Measurements from ENCODE around the gene EDDM3A.
"Not testable (repeated sequence)": the region's sequence is repeated elsewhere in the genome, so short reads cannot be mapped to it uniquely, and the experiment has no call there.

EDDM3A gene, protein sequence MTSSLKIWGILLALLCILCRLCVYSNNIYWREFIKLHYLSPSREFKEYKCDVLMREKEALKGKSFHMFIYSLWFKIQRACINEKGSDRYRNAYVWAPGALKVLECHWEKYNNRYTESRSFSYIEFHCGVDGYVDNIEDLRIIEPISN

DNA sequence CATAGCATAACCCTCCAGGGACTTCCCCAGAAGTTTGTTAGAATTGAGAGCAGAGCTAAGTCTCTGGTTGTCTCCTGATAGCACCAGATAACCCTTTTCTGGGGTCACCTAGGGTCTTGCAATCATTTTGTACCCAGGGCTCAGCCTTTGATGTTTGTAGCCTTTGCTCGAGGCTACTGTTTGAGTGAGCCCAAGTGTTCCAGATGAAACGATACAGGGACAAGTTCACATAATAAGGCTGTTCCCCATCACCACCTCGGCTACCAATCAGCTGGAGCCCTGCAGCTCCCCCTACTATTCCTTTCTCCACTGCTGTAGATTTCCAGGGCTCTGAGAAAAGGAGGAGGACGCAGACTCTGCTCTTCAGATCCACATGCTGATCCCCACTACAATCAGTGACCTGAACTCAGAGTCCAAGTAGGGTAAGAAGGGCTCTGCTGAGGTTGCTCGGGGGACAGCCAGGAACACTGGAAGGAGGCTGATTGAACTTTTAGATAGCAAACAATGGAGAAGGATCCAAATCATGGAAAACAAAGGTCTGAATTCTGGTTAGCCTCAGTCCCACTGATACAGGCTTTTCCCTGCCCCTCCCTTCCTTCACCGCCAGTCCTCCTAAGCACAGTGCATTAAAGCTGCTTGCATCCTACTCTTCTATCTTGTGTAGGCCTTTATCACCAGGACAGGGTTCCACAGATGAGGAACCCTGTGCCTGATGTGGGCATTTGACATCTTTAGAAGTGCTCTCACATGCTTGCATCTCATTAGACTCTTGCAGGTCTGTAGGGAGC, at the start of gene EDDM3A:
EDDM3A (plus strand) TSS at position 317 of the 788 bp plus-strand sequence. CDS start 1,694 bp downstream, outside the sequence.
- DNase-seq, result no peak

GRCh38 chr14:20696764-20697163, 48.9 kb upstream of the EDDM3A start:
- no peak for DNase-seq

DNA sequence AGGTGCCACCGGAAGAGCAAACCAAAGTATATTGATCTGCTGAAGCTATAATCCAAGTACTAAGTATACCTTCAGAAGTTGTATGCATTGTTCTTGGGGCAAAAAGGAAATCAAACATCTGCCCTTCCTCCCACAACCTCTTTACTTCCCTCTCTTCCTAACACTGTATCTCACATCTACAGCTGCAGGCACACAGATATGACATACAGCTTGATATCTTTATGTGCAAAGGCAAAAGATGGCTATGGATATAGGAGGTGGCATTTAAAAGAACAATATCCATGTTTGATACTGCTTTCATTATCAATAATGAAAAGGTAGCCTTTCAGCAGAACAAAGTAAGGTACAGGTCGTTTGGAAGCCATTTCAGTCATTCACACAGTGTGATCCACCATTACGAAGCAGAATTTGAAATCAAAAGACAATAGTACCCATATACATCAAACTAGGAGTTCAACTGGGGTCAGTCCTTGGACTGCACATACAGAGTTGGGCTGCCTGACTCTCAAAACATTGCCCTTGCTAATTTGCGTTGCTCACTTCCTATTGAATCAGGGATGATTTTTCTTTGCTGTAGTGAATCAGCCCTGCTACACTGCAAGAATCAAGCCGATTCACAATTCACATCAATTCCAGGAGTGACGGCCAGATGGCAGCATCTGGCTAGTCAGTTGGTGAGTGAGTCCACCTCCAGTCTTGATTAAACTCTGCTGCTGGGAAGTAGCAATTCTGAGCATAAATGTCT, 48.2 kb upstream of the EDDM3A start:
- peak; percentile 60 for DNase-seq

DNA sequence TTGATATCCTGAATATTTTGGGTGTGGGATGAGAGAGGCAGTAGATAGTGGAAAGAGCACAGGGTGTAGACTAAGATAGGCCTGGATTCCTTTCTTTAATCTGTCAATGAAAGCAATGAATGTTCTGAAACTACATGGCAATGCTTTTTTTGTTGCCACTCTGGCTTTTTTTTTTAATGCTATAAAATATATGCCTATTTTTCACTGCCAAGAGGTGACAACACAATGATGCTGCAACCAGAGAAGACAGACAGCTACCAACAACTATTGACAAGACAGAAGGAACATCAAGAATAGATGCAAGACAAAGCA, 47.7 kb upstream of the EDDM3A start:
- DNase-seq, result no peak

- DNase-seq, result no peak
Measured at GRCh38 chr14:20698934-20699333, 46.8 kb upstream of the EDDM3A start.

DNA sequence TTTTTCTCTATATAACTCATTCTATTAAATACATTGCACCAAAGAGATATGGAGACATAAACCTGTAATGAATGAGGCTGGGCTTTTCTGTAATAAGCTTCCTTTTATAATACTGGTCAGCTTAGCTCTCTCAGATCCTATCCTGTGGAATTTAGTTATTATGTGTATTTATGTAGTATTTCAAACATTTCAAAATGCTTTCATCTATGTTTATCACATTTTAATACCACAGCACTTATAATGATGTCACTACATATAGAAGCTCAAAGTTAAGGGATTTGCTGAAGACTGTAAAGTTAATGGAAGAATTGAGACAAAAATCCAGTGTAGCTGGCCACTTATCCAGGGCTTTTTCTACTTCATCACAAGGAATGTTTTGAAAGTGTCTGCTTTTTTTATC, 45.8 kb upstream of the EDDM3A start:
- no peak for DNase-seq

GRCh38 chr14:20700965-20701364, 44.7 kb upstream of the EDDM3A start:
- not testable (repeated sequence) for DNase-seq

- DNase-seq, result no peak
Measured at GRCh38 chr14:20706657-20707355, 38.9 kb upstream of the EDDM3A start.

GRCh38 chr14:20707622-20708021, 38.1 kb upstream of the EDDM3A start:
- no peak for DNase-seq

DNA sequence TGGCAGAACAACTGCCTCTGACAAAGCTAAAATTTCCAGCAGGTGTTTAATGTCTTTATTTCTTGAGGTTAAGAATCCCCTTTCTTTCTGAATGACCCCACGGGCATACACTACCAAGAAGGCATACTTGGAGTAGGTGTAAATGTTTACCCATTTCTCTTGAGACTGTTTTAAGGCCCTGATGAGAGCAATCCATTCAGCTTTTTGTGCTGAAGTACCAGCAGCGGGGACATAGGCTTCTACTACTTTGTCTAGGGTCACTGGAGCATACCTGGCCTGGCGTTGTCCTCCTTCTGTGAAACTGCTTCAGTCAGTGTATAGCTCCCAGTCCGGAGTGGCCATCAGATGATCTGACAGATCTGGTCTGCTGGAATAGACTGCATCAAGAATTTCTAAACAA, 34.4 kb upstream of the EDDM3A start:
- DNase-seq, result no peak

- DNase-seq, result no peak
Measured at GRCh38 chr14:20711685-20712084, 34.0 kb upstream of the EDDM3A start.

DNA sequence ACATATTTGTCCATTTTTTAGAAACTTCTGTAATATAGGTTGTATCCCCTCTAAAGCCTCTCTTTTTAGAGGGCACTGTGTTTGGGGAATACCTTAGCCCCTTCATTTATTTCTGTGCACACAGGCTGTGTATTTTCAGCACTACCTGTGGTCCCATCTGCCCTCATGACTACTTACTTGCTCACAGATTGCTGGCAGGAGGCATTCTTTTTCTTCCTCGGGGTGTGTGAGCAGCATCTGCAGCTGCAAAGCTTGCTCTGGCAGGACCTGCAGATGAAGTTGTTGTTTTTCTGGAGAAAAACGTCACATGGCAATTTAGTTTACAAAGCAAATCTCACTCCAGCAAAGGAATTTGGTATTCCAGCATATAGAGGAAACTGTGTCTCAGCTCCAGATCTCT, 32.8 kb upstream of the EDDM3A start:
- no peak for DNase-seq

- DNase-seq, result no peak
Measured at GRCh38 chr14:20714593-20715250, 31.0 kb upstream of the EDDM3A start.

DNA sequence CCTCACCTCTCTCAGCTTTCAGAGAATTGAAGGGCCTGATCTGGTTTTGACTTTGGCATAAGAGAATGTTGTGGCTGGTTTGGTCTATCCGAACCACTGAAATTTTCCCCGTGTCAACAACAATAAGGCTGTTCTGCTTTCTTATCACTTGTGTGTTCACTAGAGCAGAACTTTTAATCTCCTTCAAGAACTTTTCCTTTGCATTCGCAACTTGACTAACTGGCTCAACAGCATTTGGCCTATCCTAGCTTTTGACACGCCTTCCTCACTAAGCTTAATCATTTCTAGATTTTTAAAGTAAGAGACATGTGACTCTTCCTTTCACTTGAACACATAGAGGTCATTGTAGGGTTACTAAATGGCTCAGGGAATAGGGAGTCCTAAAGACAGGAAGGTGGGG, 25.9 kb upstream of the EDDM3A start:
- DNase-seq, result no peak

DNA sequence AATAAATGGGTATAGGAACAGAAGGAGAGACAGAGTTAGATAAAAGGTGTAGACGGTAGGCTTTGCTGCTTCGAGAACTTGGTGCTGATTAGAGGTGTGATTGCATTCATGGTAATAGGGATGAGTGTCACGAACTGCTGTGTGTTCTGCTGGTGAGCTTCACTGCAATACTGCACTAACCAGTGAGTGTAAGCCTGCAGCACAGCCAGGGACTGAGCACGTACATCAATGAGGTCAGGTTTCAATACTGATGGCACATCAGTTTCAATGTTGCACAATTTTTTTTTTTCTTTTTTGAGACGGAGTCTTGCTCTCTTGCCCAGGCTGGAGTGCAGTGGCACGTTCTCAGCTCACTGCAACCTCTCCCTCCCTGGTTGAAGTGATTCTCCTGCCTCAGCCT, 24.9 kb upstream of the EDDM3A start:
- DNase-seq, result no peak

GRCh38 chr14:20722016-20722415, 23.7 kb upstream of the EDDM3A start:
- DNase-seq, result no peak

GRCh38 chr14:20723488-20723887, 22.2 kb upstream of the EDDM3A start:
- DNase-seq, result no peak

GRCh38 chr14:20726121-20726520, 19.6 kb upstream of the EDDM3A start:
- DNase-seq, result not testable (repeated sequence)

- DNase-seq, result no peak
Measured at GRCh38 chr14:20726531-20726930, 19.2 kb upstream of the EDDM3A start.

DNA sequence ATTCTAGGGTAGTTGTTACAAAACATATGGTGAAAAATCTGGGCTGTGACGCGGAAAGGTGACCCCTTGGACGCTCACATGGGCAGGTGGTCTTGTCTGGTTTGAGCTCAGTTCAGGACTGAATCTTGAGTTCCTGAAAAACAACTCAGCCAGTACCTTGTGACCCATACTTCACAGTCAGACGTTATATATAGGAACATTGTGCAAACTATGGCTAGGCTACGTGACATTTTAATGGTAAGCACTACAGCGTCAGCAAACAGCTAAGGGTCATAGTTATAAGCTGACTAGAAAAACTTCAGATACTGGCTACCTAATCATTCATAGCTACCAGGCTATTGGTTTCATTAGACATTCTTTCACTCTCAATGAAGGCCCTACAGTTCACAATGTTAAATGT, 14.8 kb upstream of the EDDM3A start:
- no peak for DNase-seq

GRCh38 chr14:20732477-20732876, 13.2 kb upstream of the EDDM3A start:
- DNase-seq, result no peak

GRCh38 chr14:20732979-20733635, 12.6 kb upstream of the EDDM3A start:
- no peak for DNase-seq
